T-helper 2 cell treated with Interferon-gamma antibody and Interleukin-4, amounts not matched to agents 100 ng/mL and 5 ng/mL, for 36 hours (primary cell): ENCODE measurements around the gene TNFSF4. TPM values are rescaled to one million over a fixed set of nuclear protein-coding genes. Genes with fewer than 3 reads are reported as not detected.

Experiments
- intact Hi-C: fragments of 100-400 bp; cut with micrococcal nuclease; formaldehyde crosslinking; loops from one replicate; pipeline ENCODE4 v1.15.1; 2023
- total RNA-seq: library from RNA; stranded (reverse); gene quantifications from 2 replicates; pipeline ENCODE4 v1.2.3, GENCODE V29; 2022

The TNFSF4 gene
- total RNA-seq, 1 donor from 2014 or later: 1.5 TPM

DNA sequence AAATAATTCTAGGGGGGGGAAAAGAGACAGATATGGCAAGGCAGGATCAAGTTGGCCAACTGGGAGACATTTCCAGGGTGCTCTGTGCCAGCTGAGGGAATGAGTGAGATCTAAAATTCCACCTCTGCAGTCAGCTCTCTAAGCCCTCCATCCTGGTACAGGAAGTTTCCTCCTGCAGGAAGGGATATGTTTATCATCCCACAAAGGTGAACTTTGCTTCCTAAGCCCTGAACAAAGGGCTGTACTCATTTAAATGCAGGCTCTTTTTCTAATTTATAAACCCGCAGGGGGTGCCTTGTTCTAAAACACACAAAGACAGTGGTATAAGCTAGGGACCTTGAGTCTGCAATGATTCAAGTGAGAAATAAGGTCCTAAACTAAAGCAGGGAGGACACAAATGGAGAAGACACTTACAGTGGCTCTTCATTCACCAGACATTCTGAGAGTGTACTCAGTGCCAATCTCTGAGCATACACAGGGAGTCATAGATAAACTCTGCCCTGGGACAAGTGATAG is 3.6 kb upstream of the TNFSF4 start:
- intact Hi-C loops: no loop called here

DNA sequence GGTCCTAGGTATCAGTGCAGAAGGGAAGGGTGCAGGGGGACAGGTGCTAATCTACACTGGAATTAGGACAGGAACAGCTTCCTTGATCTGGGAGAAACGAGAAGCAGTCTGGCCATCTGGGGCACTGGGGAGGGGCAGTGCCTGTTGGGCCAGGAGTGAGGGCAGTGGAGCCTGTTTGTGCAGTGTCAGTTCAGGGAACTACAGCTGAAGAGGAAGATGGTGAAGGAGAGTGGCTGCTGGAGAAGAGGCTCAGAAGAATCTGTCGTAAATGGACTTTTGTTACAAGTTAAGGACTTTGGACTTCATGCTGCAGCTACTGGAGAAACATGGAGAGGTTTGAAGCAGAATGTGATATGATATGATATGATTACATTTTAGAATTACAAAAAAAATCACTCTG is 3.2 kb upstream of the TNFSF4 start:
- intact Hi-C loops: no loop called here

DNA sequence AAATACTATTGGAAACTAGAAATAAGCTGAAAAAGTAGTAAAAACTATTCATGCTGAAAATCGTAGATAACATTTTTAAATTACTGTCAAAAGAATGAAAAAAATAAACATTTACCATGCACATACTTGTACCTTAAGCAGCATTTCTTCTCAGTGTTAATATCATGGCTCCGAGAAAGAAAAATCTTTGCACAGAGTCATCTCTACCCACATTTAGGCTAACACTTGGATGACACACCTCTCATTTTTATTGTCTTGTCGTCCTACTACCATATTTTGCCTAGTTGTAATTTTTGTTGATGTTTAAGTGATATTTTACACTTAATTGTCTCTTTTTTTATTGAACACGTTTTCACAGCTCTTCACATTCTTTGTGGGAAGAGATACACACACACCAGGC is 1.7 kb upstream of the TNFSF4 start:
- intact Hi-C loops: no loop called here

DNA sequence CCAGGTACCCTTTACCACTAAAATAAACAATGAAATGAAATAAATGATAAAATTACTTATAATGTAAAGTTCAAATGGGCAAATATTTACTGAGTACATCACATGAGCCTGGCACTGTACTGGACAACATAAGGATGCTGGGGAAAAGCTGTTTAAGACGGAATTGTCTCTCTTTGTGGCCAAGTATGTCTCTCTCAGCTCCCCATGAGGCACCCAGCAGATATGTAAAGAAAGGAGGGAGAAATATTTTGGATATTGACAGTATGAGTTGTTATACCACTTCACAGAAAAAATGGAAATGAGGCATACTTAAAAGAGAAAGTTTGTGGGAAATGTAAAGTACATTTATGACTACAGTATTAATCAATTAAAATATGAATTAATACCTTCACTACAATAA is 1.0 kb upstream of the TNFSF4 start:
- intact Hi-C loops: no loop called here

DNA sequence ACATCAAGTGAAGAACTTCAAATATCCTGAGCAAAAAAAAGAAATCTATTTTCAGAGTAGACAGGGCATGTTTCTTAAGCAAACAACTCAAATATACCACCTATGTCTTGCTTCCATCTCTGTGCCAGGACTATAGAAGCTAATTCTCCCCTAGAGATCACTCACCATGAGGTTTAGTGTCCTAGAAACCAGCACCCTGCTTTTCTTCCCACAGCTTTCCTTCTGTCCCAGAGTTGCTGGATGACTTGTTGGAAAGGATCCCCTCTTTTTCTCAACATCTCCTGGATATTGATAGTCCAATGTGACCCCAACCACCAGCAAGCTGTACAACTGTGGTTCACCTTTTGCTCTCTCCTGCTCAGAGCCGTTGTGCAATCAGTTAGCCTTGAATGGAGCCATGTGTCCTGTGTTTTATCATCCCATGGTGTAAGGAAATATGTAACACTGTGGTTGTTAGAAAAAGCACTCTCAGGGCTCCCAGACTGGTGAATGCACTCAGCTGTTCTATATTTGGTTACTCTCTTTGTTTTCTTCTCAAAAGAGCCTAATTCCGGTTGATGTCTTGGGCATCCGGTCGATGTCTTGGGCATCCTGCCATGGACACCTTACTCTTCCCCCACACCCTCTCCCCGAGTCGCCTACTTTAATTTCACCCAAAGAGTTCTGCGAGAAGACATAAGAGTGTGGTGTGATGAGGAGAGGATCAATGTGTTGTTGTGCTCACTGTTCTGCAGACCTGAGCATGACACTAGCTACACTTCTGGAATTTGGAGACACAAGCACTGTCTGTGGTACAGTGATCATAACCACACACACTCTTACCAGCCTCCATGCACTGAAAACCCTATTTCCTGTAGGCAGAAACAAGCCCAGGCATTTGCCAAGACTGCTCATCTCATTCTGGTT is 1.7 kb downstream of the TNFSF4 start:
- intact Hi-C loops: no loop called here

DNA sequence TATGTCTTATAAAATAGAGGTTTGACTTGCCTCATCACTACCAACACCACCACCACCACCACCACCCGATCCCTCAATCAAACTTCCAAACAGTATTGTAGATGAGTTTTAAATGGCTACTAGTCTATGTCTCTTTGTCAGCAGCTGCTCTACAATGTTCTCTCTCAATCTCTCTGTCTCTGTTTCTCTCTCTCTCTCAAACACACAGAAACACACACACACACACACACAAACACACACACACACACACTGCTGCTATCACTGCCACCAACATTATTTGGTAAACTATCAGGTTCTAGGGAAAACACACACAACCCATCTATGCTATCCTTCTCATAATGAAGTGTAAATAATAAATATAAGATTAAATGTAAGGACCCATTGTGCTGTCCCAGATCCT is 2.4 kb downstream of the TNFSF4 start:
- intact Hi-C loops: loop anchor here (5.0 kb wide), 1 partner anchor 377 kb away; no protein-coding TSS in a partner anchor

DNA sequence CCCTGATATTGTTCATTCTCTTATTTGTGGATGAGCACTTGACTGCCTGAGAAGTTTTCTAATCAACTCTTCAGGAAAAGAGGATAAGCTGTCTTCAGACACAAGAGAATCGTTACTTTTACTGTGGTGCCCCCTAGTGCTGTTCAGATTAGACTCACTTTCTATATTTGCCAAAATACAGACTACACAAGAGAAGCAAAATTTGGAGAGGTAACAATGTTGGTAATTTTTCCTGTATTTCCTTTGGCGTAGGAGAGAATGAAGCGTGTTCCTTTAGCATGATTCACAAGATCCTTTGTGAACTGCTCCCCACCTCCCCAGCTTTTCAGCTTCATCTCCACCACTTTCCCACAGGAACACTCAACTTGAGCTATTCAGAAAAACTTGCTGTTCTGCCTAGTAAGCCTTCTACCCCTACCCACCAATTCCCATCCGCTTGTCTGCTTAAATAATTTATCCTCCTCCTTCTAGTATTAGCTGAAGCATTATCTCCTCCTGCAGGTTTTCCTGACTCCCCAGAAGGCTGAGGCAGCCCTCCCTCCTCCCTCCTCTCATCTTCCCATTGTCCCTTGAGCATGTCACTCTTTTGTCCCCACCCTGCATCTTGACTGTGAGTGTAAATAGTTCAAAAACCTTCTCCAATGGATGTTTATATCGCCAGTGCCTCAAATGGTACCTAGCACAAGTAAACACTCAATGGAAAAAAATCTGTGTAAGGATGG is 4.5 kb downstream of the TNFSF4 start:
- intact Hi-C loops: loop anchor here (1.0 to 5.0 kb wide), 2 partner anchors 375 to 457 kb away; no protein-coding TSS in a partner anchor

DNA sequence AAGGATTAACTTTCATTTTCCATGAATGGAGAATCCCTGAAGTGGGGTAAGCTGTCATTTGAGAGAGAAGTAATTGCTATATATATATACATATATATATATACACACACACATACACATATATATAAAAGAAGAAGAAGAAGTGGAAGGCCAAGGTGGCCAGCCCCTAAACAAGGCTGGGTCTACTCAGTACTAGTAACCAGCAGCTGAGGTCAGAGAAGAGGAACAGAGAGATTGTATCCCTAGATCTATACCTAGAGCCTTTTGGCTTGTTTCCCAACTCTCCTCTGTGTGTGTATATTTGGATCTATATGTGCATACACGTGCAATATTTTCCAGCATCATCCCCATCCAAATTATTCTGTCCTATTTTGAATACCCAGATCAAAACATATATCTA is 5.2 kb downstream of the TNFSF4 start:
- intact Hi-C loops: loop anchor here (1.0 to 5.0 kb wide), 2 partner anchors 375 to 457 kb away; no protein-coding TSS in a partner anchor

DNA sequence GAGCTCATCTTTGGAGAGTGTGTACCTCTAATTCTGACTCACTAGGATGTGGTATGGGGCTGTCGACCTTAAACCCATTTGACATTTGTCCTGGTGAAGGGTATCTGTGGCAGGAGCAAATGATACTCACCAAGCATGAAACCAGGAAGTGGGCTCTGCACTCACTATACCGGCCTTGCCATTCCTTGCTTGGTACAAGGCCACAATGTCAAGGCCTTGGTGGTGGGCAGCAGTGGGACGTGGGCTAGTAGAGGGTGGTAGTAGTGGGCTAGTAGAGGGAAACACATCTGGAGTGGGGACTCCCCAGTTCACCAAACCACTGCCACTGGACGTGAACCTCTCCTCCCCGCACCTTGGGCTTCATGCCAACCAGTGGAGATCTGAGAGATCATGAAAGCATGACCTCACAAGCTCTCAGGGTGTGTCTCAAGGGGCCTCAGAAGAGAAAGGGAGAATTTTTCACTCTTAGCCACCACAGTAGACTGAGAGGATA is 11.5 kb downstream of the TNFSF4 start:
- intact Hi-C loops: no loop called here

DNA sequence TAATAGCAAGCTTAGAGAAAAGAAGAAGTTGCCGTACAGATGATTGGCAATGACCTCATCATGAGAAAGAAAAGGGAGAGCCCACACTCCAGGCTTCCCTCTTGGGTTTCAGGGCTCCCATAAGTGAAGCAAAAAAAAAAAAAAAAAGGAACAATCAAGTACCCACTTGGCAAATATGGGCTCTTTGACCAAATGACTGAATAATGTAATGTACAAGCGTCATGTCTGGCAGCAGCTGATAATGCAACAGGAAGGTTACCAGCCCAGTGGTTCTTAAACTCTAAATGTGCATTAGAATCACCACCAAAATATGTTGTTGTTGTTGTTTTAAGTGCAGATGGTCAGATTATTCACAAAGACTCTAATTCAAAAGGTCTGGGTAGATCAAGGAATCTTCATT is 13.5 kb downstream of the TNFSF4 start:
- intact Hi-C loops: no loop called here

DNA sequence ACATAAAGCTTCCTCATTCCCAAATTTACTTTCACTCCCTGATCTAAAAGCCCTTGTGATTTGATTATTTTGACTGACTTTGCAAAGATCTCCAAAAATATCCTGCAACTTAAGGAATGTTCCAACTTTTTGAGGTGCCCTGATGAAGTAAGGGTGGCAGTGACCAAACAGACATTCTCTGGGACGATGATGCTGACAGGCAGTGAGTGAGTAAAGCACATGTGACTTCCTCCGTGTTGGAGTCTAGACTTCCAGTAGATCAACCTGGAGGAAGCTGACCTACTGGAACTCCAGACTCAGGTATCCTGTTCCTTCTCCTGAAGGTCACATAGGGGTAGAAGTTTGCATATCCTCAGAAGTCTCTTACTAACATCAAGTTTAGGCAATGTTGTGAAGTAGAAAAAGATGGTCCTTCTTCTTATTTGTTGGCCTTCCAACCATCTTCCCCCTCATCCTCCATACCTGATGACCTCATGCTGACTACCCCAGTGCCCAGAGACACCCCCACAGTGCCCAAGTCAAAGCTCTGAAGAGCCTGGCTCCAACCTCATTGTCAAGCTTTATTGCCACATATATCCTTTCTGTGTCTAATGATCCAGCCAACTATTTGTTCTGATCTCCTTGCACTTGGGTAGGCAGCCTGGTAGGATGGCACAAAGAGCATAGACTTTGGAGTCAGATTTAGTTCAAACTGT is 16.0 kb downstream of the TNFSF4 start:
- intact Hi-C loops: no loop called here

DNA sequence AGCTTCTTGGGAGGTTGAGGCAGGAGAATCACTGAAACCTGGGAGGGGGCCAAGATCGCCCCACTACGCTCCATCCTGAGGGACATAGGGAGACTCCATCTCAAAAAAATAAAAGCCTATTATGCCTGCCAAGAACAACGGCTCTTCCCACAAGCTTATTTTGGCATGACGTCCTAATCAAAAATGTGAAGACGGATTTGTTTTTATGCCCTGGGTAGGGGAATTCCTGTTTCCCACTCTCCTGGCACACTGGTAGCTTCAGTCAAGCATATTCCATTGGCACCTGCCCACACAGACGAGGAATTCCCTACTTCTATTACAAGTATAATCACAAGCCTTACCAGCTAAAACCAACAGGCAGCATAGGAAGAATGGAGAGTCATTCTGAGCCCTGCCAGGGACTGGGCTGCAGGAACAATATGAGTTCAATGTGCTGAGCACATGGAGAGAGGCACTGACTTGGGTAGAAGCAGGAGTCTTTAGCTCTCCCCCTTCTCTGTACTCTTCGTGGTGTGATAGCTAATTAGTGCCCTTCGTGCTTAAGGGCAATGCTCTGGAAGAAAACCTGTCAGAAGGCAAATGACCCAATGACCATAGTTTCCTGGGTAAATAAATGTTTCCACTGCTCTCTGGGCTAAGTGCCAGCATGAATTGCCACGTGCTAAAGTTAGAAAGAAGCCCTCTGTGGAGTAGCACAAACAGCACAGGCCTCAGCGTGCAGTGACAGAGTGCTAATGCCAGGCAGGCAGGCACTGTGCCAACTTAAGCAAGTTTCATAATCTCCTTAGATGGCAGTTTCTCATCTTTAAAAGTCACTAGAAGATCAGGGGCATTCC is 16.8 kb downstream of the TNFSF4 start:
- intact Hi-C loops: no loop called here

DNA sequence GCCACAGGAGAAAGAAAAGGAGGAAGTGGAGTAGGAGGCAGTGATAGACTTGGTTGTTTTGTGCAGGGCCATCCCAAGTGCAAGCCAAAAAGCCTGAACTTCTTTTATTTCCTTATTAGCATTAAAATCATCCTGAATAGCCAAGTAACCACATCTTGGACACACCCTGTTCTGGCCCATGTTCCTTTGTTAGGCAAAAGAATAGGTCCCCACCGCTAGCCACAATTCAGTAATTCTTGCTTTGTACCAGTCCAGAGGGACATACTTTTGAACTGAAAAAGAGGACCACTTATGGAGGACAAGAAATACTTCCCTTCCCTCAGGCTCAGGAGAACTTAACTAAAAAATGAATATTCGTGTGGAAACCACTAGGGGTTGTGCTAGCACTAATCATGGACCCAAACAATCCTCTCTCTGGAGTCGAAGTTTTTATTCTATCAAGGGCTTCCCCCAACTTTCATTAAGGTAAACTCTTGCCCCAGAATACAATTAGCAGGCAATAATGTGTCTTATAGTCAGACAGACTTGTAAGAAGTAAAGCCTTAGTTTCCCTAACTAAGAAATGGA is 19.4 kb downstream of the TNFSF4 start:
- intact Hi-C loops: no loop called here

DNA sequence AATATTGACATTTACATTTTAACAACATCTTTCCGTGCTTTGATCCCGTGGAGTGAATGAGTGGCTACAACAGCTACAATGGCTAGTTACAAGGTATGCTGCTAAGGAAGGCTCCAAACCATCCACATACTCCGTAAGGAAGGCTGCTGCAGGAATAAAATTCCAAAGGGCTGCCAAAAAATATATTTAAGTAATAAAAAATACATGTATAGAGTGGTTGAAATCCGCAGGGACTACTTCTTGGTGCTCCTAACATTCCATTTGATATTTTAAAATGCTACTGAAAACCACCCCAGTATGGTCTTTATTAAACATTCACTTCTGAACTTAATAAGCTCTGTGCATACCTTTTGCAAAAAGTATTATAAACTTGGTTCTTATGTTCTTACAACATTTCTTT is 25.3 kb downstream of the TNFSF4 start:
- intact Hi-C loops: no loop called here

DNA sequence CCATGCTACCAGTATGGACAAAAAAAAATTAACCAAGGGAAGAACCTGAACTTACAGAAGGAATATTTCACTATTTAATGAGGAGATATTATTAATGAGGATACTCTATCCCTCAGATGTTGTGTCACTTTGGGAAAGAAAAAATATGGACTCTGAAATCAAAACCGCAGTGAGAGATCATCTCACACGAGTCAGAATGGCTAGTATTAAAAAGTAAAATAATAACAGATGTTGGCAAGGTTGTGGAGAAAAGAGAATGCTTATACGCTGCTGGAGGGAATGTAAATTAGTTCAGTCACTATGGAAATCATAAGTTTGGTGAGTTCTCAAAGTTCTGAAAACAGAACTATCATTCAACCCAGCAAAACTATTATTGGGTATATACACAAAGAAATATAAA is 30.9 kb downstream of the TNFSF4 start:
- intact Hi-C loops: no loop called here

DNA sequence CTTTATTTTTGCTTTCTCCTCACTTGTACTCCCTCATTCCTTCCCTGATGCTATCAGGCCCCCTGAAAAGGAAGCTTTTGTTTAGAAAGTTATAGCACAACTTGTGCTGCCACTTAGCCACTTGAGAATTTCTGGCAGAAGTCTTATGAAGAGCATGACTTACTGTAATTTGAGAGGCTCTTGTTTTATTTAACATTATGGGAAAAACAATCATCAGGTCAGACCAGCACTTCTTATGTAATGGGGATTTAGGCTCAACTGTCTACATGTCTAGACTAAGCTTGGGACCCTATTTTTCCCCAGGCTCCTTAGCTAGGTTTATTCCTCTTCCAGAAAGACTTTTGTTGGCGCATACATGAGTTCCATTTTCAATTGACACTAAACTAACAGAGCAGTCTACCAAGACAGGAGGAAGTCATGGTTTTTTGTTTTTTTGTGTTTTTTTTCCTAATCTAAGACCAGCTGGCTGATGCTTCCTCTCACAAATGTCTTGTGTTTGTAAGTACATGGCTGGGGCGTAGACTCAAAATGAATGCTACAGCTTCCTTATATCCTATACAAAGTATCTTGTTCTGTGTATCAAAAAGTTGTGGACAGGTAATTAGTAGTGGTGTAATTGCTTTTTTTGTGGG is 31.5 kb downstream of the TNFSF4 start:
- intact Hi-C loops: no loop called here

DNA sequence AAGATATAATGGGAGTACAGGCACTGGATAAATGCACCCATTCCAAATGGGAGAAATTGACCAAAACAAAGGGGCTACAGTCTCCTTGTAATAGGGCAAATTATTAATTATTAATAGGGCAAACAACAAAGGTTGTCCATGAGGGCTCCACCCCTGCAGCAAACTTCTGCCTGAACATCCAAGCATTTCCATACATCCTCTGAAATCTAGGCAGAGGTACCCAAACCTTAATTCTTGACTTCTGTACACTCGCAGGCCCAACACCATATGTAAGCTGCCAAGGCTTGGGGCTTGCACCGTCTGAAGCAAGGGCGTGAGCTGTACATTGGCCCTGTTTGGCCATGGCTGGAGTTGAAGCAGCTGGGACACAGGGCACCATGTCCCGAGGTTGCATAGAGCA is 33.7 kb downstream of the TNFSF4 start:
- intact Hi-C loops: no loop called here

DNA sequence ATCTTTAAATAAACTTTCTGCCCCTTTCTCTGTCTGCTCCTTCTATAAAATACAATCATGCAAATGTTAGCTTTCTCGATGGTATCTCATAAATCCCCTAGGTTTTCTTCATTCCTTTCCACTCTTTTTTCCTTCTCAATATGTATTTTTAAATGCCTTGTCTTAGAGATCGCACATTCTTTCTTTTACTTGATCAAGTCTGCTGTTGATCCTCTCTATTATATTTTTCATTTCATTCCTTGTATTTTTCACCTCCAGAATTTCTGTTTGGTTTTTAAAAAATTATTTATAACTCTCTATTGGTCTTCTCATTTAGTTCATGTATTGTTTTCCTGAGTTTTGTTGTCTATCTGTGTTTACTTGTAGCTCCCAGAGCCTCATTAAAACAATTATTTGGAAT is 36.0 kb downstream of the TNFSF4 start:
- intact Hi-C loops: no loop called here

DNA sequence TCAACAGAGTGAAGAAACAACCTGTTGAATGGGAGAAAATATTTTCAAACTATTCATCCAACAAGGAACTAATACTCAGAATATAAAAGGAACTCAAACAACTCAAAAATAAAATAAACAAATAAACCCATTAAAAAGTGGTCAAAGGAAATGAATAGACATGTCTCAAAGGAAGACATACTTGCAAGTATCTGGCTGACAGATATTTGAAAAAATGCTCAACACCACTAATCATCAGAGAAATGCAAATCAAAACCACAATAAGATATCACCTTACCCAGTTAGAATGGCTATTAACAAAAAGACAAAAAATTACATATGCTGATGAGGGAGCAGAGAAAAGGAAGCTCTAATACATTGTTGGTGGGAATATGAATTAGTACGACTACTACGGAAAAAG is 38.2 kb downstream of the TNFSF4 start:
- intact Hi-C loops: no loop called here

DNA sequence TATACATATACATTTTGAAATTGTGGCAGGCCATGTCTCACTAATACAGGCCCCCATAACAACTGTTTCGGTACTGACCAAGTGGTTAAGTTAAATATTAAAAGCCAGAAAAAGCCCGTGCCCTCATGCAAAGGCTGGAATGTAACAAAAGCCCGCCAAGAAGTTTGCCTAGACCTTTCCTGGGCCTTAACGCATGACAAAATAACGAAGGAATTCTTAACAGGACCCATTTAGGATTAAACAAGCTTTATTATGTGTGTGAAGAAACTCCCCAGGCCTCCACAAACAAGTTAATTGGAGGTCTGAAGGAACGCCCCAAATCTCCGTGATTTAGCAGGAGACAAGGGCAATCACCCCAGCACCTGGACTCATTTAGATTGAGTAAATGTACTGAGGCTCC is 42.4 kb downstream of the TNFSF4 start:
- intact Hi-C loops: no loop called here
